ENCODE measurements around the gene ALKBH2.
A peak's percentile ranks its signal among the peaks of the same experiment; 100 is the strongest.

ALKBH2 gene

DNA sequence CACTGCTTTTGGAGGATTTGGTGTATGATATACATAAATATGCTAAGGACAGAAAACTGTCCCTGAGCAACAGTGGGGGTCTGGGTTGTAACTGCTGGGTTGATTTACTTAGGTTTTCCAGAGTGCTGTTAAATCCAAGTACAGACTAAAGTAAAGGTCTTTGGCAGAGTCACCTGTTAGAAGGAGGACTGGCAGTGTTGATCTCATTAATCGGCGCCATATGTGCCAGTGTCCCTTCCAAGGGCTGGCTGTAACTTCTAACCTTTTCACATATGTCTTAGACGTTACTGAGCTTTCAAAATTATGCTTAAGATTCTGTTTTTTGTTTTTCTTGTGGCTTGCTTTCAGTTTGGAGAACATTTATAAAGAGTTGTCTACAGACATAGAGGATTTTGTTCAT lies 9.2 kb upstream of the ALKBH2 start:
- no peak for TF ChIP-seq CTCF (IDR thresholded peaks at IDR 0.05; ENCODE audit: low read depth, low read length)
- no peak for DNase-seq (ENCODE audit: low read depth in 2 of 2)
- no peak overlapping the region for H3K4me3 ChIP-seq (replicated peaks in 1 of 2; ENCODE audit: low read depth in 2 of 2, low read length in 2 of 2)

DNA sequence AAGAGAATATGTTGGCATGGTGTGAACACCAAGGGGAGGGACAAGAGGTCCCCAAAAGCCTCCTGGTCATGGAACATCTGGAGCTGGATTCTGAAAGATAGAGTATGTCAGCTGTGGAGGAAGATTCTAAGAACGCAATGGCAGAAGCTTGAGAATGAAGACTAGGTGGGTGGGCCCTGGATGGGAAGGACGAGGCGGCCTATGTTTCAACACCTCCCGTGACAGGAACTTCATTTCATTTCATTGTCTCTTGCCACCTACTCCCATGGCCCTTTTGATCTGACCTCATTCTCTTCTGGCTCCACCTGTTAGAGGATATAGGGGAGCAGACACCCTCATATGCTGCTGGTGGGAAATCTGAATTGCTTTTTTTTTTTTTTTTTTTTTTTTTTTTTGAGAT lies 7.5 kb upstream of the ALKBH2 start:
- DNase-seq (ENCODE audit: low read depth in 2 of 2), result no peak
- no peak overlapping the region for H3K4me3 ChIP-seq (replicated peaks in 1 of 2; ENCODE audit: low read depth in 2 of 2, low read length in 2 of 2)
- TF ChIP-seq CTCF (IDR thresholded peaks at IDR 0.05; ENCODE audit: low read depth, low read length), result no peak

- H3K4me3 ChIP-seq (replicated peaks in 1 of 2; ENCODE audit: low read depth in 2 of 2, low read length in 2 of 2), result no peak overlapping the region
- no peak for DNase-seq (ENCODE audit: low read depth in 2 of 2)
- no peak for TF ChIP-seq CTCF (IDR thresholded peaks at IDR 0.05; ENCODE audit: low read depth, low read length)
These were observed 6.3 kb upstream of the ALKBH2 start for GRCh38 chr12:109099431-109100020.

DNA sequence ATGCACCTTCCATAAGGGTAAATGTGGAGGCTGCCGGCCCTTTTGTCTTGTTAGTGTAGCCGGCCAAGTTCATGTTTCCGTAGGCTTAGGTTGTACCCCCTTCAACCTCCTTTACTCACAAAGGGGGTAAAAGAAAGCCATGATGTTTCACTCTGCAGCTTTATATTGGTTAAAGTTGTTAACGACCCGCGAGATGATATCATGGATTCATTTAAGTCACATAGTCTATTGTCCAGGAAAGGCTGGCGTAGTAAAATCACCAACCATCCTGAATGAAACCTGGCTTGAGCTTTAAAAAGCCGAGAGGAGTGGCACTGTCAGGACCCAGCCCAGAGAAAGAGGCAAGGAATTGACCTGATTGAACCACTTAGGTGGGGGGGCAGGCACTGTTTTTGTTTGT lies 5.4 kb upstream of the ALKBH2 start:
- no peak for TF ChIP-seq CTCF (IDR thresholded peaks at IDR 0.05; ENCODE audit: low read depth, low read length)
- peak in 1 of 2 donors; percentile 25 for DNase-seq (ENCODE audit: low read depth in 2 of 2)
- H3K4me3 ChIP-seq (replicated peaks in 1 of 2; ENCODE audit: low read depth in 2 of 2, low read length in 2 of 2), result peak overlapping the region; percentile 63 to 82

DNA sequence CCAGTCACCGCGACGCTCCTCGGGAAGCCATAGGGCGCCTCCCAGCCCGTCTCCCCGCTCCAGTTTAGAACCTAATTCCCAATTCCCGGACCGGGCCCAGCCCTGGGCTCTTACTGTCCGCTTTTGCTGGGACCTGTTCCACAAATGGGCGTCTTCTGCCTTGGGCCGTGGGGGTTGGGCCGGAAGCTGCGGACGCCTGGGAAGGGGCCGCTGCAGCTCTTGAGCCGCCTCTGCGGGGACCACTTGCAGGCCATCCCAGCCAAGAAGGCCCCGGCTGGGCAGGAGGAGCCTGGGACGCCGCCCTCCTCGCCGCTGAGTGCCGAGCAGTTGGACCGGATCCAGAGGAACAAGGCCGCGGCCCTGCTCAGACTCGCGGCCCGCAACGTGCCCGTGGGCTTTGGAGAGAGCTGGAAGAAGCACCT lies 4.9 kb upstream of the ALKBH2 start:
- DNase-seq (ENCODE audit: low read depth in 2 of 2), result peak; percentile 69 to 85
- TF ChIP-seq CTCF (IDR thresholded peaks at IDR 0.05; ENCODE audit: low read depth, low read length), result no peak
- H3K4me3 ChIP-seq (replicated peaks in 1 of 2; ENCODE audit: low read depth in 2 of 2, low read length in 2 of 2), result peak overlapping the region; percentile 63 to 82

DNA sequence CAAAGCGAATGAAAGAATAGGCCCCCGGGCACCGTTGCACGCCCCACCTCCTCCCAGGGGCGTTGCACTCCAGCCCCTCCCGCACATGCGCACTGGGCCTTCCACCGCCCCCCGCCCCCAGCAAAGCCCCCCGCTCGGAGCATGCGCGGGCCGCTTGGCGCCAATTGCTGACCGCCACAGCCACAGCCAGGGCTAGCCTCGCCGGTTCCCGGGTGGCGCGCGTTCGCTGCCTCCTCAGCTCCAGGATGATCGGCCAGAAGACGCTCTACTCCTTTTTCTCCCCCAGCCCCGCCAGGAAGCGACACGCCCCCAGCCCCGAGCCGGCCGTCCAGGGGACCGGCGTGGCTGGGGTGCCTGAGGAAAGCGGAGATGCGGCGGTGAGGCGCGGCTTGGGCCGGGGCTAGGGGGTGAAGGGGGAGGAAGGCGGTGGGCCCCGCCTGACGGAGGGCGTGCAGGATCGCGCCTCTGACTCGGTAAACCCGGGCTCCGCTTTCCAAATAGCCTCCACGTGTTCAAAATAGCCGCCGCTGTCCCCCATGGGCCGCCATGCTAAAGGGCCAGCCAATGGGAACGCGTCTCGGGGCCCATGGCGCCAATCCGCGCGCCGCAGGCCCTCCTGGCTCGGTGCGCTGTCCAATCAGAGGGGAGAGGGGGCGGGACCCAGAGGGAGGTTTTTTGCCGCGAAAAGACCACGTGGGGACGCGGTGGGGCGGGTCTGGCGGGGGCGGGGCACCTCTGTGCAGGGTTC lies 4.3 kb upstream of the ALKBH2 start, which contains the start of gene UNG:
UNG (plus strand) TSS at position 163 of the 748 bp plus-strand sequence; CDS start at position 246, 83 bp downstream.
- H3K4me3 ChIP-seq (replicated peaks in 1 of 2; ENCODE audit: low read depth in 2 of 2, low read length in 2 of 2), result peak within 1 kb of the TSS; percentile 63 to 82
- DNase-seq (ENCODE audit: low read depth in 2 of 2), result peak; percentile 95 to 97
- no peak for TF ChIP-seq CTCF (IDR thresholded peaks at IDR 0.05; ENCODE audit: low read depth, low read length)

Measured in cardiac fibroblast (primary cell).